MG63 (cell line): ENCODE measurements around the gene CDKN1C. TPM values are rescaled to one million over a fixed set of nuclear protein-coding genes. Genes with fewer than 3 reads are reported as not detected.

ENCODE experiments used
- DNase-seq: peaks from one replicate; pipeline ENCODE4 v3.0.0-alpha.2; 2020
- H3K27me3 ChIP-seq: fragments of 250-450 bp; sonication (Bioruptor Pico); 2 replicates; pipeline ENCODE4 v1.5.1; 2020; ENCODE audit warnings: mild to moderate bottlenecking, moderate library complexity
- H3K36me3 ChIP-seq: fragments of 250-450 bp; sonication (Bioruptor Pico); 2 replicates; pipeline ENCODE4 v1.5.1; 2020; ENCODE audit warnings: mild to moderate bottlenecking, moderate library complexity
- H3K4me3 ChIP-seq: fragments of 250-450 bp; sonication (Bioruptor Pico); 2 replicates; pipeline ENCODE4 v1.5.1; 2020; ENCODE audit warnings: mild to moderate bottlenecking, moderate library complexity
- H3K9me3 ChIP-seq: fragments of 250-450 bp; sonication (Bioruptor Pico); 2 replicates; pipeline ENCODE4 v1.5.1; 2020; ENCODE audit warnings: mild to moderate bottlenecking, moderate library complexity
- total RNA-seq: library from RNA; depleted of rRNA; stranded (reverse); fragments of >200 nt; shearing (Covaris generic); gene quantifications from 2 replicates; pipeline ENCODE4 v1.2.3, GENCODE V29; 2014; ENCODE audit warnings: low replicate concordance

Gene CDKN1C
- total RNA-seq, 1 experiment from 2014 or later, result 0.56 TPM

DNA sequence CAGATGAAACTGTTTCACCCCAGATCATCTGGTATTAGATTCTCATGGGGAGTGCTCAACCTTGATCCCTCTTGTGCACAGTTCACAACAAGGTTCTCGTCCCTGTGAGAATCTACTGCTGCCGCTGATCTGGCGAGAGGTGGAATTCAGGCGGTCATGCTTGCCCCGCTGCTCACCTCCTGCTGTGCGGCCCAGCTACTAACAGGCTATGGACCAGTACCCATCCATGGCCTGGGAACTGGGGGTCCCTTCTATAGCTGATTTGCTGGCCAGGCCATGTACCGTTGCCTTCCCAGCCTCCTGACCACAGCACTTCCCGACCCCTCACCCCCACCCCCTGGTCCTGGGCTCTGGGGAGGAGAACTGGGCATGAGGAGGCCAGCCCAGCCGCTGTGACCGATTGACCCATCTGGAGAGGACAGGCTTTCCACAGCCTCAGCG, 41.1 kb upstream of the CDKN1C start:
- H3K27me3 ChIP-seq, result no peaks in the 10 kb centered on the region
- no peak overlapping the region for H3K4me3 ChIP-seq
- H3K9me3 ChIP-seq, result no peaks in the 10 kb centered on the region
- peaks cover 3% of the 10 kb centered on the region; the same call in 1 of the 2 replicates for H3K36me3 ChIP-seq
- DNase-seq, result no peak

DNA sequence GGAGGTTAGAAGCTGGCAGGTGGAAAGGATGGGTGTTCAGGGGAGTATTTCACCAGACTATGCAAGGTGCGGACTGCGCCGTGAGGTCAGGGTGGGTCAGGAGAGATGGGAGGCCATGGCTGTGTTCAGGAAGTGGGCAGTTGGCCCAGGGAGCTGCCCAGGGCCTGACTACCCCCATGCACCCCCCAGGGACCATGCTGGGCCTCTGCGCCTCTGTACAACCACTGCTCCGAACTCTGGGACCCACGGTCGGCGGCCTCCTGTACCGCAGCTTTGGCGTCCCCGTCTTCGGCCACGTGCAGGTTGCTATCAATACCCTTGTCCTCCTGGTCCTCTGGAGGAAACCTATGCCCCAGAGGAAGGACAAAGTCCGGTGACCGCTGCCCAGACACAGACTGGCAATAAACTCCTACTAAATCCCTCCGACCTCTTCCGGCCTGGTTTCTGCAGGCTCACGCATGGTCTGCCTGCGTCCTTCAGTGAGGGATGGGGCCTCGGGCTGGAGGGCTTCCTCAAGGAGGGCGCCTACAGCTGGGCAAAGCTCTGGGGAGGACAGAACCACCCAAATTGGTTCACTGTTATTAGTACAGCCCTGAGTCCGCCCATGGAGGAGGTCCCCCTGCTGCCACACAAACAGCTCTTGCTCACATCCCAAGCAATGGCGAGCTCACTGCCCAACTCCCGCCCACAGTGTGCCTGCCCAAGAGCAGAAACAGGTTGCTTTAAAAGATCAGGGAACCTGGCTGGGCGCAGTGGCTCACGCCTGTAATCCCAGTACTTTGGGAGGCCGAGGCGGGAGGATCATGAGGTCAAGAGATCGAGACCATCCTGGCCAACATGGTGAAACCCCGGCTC, 39.5 kb upstream of the CDKN1C start:
- H3K4me3 ChIP-seq, result no peak overlapping the region
- H3K27me3 ChIP-seq, result no peaks in the 10 kb centered on the region
- DNase-seq, result no peak
- H3K9me3 ChIP-seq, result no peaks in the 10 kb centered on the region
- H3K36me3 ChIP-seq, result peaks cover 3% of the 10 kb centered on the region; the same call in 1 of the 2 replicates

GRCh38 chr11:2924381-2924780, 38.8 kb upstream of the CDKN1C start:
- H3K9me3 ChIP-seq, result no peaks in the 10 kb centered on the region
- H3K36me3 ChIP-seq, result peaks cover 3% of the 10 kb centered on the region; the same call in 1 of the 2 replicates
- H3K27me3 ChIP-seq, result no peaks in the 10 kb centered on the region
- DNase-seq, result no peak
- no peak overlapping the region for H3K4me3 ChIP-seq

DNA sequence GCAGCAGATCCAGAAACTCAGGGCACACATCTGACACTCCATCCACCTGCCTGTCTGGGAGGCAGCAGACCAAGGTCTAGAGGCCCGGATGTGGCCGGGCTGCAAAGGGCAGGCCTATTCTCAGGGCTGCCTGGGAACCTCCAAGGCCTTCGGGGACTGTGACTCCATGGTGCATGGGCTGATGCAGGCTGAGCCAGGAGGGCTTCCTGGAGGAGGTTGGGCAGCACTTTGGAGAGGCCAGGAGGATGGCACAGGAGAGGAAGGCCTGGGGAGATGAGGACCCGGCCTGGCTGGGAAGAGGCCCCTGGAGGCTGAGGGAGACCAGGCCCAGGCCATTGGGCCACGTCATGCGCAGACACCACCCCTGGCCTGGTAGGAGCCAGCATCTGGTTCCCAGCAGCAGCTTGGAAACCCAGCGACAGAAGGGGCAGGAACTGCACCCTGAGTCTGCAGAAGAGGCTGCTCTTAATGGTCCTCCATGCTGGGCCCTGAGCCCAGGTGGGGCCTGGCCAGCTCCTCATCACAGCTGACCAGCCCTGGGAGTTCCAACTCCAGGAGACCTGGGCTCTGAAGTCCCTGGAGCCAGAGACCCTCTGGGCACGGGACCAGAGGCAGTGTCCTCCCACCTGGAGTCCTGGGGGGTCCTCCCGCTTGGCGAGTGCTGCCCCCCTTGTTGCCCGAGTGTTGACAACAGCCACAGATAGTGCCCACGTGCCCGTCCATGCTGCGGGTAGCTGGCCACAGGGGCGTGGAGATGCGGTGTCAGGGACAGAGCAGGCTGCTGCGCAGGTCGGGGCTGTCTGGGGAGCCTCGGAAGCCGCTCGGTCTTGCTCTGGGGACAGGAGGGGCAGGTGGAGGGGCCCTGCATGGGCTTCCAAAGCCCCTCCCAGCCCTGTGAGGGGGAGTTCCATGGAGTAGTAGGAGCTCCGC, 38.1 kb upstream of the CDKN1C start:
- Histone ChIP-seq H3K4me3 (no peak overlapping the region), H3K9me3 (no peaks in the 10 kb centered on the region), H3K27me3 (no peaks in the 10 kb centered on the region)

GRCh38 chr11:2922655-2923054, 37.1 kb upstream of the CDKN1C start:
- H3K27me3 ChIP-seq, result no peaks in the 10 kb centered on the region
- no peaks in the 10 kb centered on the region for H3K9me3 ChIP-seq
- peaks cover 1% of the 10 kb centered on the region; the same call in 1 of the 2 replicates for H3K36me3 ChIP-seq
- H3K4me3 ChIP-seq, result no peak overlapping the region
- no peak for DNase-seq

More for the DNA sequence above, 38.1 kb upstream of the CDKN1C start:
- no peak for DNase-seq
- H3K36me3 ChIP-seq, result peaks cover 3% of the 10 kb centered on the region; the same call in 1 of the 2 replicates

DNA sequence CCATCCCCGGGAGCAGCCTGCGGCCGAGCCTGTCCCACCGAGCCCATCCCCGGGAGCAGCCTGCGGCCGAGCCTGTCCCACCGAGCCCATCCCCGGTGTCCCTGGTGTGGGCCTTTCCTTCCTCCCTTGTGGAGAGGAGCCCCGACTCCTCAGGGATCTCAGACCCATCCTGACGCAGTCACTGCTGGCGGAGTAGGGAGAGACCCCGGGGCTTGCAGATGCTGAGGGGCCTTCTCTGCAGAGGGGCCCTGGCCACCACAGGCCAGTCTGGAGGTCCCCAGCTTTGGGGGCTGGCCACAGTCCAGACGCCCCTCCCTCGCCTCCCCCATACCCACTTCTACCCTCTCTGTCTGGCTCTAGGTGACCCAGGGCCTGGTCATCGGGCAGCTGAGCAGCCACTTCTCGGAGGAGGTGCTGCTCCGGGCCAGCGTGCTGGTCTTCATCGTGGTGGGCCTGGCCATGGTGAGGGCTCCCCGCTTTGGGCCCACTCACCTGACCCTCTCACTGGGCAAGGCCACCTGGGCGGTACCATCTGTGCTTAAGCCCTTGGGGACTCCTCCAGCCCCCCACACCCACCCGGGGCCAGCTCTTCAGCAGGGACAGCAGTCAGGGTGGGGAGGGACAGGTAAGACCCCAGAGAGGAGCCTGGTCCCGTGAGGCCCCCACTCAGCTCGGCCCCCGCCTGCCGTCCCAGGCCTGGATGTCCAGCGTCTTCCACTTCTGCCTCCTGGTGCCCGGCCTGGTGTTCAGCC, 36.3 kb upstream of the CDKN1C start:
- no peaks in the 10 kb centered on the region for H3K9me3 ChIP-seq
- DNase-seq, result no peak
- no peaks in the 10 kb centered on the region for H3K27me3 ChIP-seq
- no peaks in the 10 kb centered on the region for H3K36me3 ChIP-seq
- no peak overlapping the region for H3K4me3 ChIP-seq

GRCh38 chr11:2921261-2921660, 35.7 kb upstream of the CDKN1C start:
- Histone ChIP-seq H3K9me3 (no peaks in the 10 kb centered on the region), H3K36me3 (no peaks in the 10 kb centered on the region)

DNA sequence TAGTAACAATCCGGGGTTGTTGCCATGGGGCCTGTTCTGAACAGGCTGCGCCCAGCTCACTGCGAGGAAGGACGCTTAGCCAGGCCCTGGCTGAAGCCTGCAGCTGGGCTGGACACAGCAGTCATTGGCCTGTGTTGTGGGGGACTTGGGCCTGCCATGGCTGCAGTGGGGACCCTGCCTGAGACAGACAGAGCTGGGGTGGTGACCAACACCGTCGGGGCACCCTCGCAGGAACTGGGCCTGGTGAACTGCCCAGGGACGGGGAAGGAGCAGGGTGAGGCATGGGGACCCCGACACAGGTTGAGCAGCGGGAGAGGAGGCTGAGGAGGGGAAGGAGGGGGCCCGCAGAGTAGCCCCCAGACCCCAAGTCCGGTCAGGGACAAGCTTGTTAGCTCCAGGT, 34.8 kb upstream of the CDKN1C start:
- Histone ChIP-seq H3K4me3 (no peak overlapping the region), H3K9me3 (no peaks in the 10 kb centered on the region), H3K27me3 (no peaks in the 10 kb centered on the region), H3K36me3 (no peaks in the 10 kb centered on the region)
- no peak for DNase-seq

More at GRCh38 chr11:2921261-2921660, 35.7 kb upstream of the CDKN1C start:
- no peaks in the 10 kb centered on the region for H3K27me3 ChIP-seq
- no peak overlapping the region for H3K4me3 ChIP-seq
- no peak for DNase-seq

GRCh38 chr11:2919837-2920236, 34.3 kb upstream of the CDKN1C start:
- H3K27me3 ChIP-seq, result no peaks in the 10 kb centered on the region
- H3K9me3 ChIP-seq, result no peaks in the 10 kb centered on the region
- no peak for DNase-seq
- no peak overlapping the region for H3K4me3 ChIP-seq
- no peaks in the 10 kb centered on the region for H3K36me3 ChIP-seq

- H3K9me3 ChIP-seq, result no peaks in the 10 kb centered on the region
- H3K36me3 ChIP-seq, result no peaks in the 10 kb centered on the region
- H3K4me3 ChIP-seq, result no peak overlapping the region
- no peaks in the 10 kb centered on the region for H3K27me3 ChIP-seq
- DNase-seq, result no peak
Measured at GRCh38 chr11:2919188-2919587, 33.6 kb upstream of the CDKN1C start.

GRCh38 chr11:2917842-2918490, 32.4 kb upstream of the CDKN1C start:
- DNase-seq, result no peak
- Histone ChIP-seq H3K4me3 (no peak overlapping the region), H3K9me3 (no peaks in the 10 kb centered on the region), H3K36me3 (no peaks in the 10 kb centered on the region), H3K27me3 (no peaks in the 10 kb centered on the region)

GRCh38 chr11:2916892-2917645, 31.5 kb upstream of the CDKN1C start:
- no peak overlapping the region for H3K4me3 ChIP-seq
- H3K9me3 ChIP-seq, result no peaks in the 10 kb centered on the region
- no peak for DNase-seq

DNA sequence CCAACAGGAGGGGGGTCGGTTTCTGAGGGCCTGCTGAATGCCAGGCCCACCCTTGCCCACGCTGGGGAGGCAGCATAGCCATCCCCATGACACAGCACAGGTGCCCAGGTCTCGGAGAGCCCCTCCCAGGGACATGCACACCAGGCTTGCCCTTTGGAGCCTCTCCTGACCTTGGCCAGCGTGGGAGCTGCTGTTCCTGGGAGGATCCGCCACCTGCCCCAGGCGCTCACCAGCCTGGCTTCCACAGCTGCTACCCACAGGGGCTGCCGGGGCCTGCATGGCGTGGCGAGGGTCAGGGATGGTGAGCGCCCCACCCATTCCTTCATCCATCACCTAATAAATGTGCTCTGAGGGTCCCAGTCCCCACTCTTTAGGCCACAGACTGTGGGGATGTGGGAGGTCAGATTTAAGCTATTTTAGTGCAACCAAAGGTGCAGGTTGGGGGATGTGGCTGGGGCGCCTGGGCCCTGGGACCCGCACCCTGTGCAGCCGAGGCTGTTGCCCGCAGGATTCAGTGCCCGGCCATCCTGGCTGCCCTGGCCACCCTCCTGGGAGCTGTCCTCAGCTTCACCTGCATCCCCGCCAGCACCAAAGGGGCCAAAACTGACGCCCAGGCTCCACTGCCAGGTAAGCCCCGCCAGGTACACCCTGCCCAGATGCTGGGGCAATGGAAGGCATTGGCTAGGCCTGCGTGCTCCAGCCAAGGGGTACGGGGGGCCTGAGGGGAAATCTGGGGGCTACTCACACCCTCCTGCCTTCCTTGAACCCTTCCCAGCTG, 30.7 kb upstream of the CDKN1C start:
- DNase-seq, result no peak
- no peaks in the 10 kb centered on the region for H3K9me3 ChIP-seq
- H3K36me3 ChIP-seq, result no peaks in the 10 kb centered on the region

More at GRCh38 chr11:2916892-2917645, 31.5 kb upstream of the CDKN1C start:
- H3K36me3 ChIP-seq, result no peaks in the 10 kb centered on the region
- H3K27me3 ChIP-seq, result no peaks in the 10 kb centered on the region

GRCh38 chr11:2915473-2915872, 29.9 kb upstream of the CDKN1C start:
- H3K27me3 ChIP-seq, result no peaks in the 10 kb centered on the region
- no peak overlapping the region for H3K4me3 ChIP-seq
- H3K9me3 ChIP-seq, result no peaks in the 10 kb centered on the region
- no peak for DNase-seq
- H3K36me3 ChIP-seq, result no peaks in the 10 kb centered on the region

More for the DNA sequence above, 30.7 kb upstream of the CDKN1C start:
- no peaks in the 10 kb centered on the region for H3K27me3 ChIP-seq
- H3K4me3 ChIP-seq, result no peak overlapping the region
